Retina (tissue), 1 donor: ENCODE data around the gene ATXN7L1.
A peak's percentile ranks its signal among the peaks of the same experiment; 100 is the strongest.
"Not testable (repeated sequence)": the region's sequence is repeated elsewhere in the genome, so short reads cannot be mapped to it uniquely, and the experiment has no call there.

Experiments
- DNase-seq: peaks from one replicate; pipeline ENCODE4 v3.0.0-alpha.2; 2016

ATXN7L1 gene

DNA sequence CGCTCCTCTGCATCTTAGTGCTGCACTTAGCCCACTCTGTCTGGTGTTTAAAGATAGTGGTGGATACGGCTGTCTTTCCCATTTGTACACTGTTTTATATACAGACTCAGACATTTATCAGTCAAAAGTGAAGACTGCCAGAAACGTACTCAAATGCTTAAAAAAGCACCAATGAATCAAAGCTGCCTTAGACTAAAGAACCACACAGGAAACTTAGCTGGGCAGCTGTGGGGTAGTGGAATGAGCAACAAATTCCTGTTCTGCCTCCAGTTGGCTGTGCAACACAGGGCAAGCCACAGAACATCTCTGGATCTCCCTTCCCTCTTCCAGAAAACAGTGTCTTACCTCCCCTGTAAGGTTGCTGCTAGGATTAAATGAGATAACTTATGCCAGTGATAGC is 76.0 kb downstream of the ATXN7L1 start:
- no peak for DNase-seq

DNA sequence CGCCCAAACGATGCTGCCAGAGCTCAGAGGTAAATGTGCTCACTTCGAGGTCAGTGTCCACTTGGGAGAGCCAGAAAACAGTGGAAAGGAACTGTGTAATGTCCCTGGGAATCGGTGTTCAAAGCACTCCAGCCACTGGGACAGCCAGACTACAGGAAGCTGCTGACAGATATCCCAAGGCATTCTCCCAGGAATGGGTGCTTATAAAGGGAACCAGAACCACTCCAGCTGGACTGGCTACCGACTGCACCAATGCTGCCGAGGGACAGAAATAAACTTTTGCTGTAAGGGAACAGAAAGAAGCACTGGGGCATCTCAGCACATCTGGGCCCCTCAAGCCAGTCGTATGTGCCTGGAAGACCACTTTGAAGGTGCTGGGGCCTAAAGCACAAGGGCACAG is 76.7 kb downstream of the ATXN7L1 start:
- DNase-seq = no peak

DNA sequence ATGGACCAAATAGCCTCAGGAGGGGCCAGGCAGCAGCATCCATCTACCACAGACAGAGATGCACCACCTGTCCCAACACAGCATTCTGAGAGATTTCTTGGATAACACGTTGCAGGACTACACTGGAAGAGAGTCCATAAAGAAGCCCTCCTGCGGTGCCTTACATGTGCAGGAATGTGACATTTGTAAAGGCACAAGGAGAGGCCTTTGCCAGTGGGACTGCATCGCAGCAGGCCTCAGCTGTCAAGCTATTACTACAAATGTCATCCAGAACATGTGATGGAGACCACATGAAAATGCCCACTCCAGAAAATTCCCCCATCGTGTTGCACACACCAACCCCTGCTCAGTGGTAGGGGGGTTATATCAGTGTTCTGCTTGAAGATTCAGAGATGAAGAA is 77.4 kb downstream of the ATXN7L1 start:
- no peak for DNase-seq

DNA sequence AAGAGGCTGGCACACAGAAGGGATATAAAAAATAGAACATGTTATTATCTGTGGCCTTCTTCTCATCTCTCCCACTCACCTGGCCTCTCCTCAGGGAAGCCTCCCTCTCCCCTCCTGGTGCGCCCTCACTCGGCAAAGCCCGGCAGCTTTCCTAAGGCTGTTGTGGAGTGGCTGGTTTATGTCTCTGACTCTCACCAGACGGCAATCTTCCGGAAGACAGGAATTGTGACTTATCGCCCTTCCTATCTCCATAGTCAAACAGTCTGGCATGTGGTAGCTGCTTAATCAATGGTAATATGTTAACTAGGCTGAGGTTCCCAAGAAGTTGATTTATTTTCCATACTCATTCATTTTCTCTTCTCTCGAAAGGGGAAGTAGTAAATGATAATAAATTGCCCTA is 78.7 kb downstream of the ATXN7L1 start:
- no peak for DNase-seq

DNA sequence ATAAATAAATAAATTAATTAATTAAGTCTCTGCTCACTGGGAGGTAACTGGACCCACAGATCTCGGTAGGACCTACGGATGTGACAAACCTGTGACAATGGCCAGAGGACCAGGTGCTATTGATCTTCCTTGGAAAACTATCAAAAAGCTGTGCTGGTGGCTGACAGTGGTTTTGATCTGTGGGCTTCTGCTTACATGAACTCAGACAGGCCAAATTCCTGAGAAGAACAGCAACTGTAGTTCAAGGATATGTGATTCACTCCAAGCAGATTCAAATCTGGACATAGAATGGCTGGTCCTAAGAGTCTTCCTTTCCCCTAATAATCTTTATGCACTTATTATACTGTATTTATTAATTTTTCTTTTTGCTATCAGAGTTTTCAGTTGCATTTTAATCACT is 80.0 kb downstream of the ATXN7L1 start:
- DNase-seq = no peak

DNA sequence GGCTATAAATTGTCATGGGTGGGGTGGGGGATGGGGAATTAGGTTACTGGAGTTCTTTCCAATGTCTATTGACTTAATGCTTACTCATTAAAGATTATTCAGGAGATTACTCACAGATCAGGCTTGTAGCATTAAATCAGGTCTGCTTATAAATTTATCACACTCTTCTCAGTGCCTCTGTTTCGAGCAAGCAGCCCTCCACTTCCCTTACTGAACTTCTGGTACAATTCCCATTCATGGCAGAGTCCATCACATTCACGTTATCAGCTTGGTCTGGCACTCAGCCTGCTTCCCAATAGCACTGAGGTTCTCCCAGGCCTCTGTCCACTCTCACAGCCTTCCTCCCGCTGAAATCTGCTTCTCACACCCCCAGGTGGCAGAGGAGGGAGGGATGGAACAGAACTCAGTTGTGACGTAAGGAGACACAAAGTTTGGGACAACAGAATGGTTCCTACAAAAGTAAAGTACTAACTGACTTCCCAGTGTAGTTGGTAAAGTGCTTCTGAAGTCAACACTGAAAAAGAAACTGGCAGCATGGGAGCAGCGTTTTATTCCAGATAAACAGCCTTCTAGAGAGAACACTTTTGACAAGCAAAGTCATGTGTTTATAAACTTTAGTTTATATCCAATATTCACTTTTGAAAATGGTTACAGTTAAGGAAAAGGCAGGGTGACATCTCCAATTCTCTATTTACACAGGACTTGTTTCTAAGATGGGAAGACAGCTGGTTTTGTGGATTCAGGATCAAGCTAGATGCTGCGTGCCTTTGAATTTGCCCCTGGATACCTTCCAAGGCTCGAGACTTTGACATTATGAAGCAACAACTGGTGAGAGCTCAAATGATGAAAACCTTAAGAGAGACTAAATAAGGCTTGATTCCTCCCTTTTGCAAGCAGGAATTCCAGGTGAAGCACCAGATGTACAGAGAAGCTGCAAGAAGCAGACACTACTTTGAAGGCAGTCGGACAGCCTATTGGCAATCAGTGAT is 81.4 kb downstream of the ATXN7L1 start:
- DNase-seq = no peak

DNA sequence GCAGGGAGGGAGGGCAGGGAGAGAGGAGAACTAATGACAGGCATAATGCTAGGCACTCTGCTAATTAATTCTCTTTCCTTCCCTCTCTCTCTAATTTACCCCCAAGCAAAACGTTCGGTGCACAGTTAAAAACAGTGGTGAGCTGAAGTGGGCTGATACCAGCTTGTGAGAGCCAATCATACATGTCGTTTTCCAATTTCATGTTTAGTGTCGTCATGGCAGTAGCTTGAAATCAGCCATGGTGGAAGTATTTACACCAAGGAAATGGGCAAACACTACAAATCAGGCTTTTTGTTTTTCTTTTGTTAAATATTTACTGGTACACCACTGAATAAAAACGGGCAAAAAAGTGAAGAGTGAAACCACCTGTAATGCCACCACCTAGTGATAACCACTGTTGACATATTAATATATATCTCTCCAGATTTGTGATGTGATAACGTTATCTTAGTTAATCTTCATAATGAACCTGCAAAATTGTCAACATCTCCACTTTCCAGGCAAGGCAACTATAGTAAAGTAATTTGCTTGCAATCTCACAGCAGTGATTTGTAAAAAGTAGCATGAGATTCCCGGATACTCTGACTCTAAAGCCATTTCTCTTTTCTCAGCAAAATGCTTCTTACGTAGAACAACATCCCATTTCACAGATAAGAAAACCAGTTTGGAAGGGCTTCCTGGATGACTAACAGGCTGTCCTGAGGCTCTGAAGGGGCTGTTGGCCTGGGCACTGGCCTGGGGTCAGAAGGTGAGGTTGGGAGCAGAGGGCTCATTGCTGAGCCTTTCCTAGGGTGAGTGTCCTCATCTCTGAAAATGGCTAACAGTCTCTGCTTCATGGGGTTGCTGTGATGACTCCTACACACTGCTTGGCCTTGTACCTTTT is 83.7 kb downstream of the ATXN7L1 start:
- DNase-seq = no peak

DNA sequence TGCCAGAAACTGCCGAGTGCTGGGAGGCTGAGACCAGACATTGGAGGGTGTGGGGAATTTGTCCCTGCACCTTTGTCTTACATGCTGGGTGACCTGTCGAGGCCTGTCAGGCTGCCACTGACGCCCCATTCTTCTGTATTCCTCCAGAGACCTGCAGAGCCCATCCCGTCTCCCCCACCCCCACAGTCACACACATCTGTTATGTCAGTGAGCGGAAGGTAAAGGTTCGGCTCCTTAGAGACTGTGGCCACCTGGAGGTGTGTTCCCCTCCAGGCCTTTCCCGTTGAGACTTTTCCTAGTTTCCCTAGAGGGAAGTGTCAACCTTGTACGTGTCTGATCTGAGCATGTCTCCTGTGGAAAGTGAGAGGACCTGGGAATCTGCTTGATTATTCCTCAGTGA is 84.5 kb downstream of the ATXN7L1 start:
- DNase-seq = no peak

DNA sequence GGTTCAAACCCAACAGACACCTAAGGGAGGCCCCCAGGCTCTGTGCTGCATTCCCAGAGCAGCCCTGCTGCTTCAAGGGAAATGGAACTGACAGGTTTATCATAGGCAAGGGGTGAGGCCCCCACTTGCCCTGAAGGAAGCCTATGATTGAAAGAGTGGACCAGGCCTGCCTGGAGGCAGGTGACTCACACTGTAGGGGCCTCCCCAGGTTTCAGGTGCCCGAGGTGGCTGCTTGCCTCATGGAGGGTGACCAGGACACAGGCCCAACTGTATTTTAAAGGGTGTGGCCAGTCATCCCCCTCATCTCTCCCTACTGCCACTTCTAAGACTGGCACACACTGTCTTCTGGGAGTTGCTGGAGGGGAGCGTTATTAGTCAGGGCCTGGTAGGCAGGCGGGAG is 85.4 kb downstream of the ATXN7L1 start:
- DNase-seq = no peak

DNA sequence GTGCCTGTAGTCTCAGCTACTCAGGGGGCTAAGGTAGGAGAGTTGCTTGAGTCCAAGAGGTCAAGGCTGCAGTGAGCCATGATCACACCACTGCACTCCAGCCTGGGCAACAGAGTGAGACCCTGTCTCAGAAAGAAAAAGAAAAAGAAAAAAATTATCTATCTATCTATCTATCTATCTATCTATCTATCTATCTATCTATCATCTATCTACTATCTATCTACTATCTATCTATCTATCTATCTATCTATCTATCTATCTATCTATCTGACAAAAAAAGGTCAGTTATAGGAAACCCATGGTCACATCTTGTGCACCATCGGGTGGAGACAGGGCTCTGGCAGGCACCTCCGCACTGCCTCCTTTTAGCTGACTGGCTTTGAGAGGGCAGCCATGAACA is 85.9 kb downstream of the ATXN7L1 start:
- not testable (repeated sequence) for DNase-seq

DNA sequence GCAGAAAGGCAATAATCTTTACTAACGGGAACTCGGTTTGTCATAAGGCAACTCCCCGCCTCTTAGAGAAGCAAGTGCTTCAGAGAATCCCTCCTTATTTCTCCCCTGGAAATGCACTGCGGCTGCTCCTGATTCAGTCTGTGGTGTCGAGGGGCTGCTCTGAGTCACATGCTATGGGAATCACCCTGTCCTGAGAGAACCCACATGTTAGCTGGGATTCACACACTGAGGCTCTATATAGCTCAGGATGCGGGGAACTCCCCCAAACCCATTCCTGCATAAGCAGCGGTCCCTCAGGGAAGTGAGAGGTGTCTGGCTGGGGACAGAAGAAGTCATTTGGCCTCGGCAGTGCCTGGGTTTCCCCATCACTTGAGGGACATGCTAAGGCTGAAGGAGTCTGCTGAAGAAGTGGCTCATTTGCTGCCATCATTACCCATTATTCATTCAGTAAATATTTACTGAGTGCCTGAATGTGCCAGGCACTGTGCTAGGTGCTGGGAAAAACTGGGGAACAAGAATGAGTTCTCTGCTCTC is 87.5 kb downstream of the ATXN7L1 start:
- no peak for DNase-seq

DNA sequence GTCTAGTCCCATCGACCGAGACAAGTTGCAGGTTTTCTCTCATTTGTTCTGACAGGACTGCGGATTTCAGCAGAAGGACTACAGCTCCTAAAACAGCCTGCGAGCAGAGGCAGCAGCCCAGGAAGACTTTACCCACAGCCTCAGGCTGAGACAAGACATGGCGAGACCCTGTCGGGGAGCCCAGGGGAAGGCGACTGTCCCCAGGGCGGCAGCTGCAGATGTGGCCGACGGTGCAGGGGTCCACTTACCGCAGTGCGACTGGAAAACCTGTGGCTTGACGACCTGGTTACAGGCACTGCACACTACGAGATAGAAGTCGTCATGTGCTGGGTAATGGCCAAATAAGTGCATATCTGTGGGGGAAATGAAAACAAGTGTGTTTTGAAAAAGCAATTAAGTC is 88.0 kb downstream of the ATXN7L1 start:
- DNase-seq = no peak

DNA sequence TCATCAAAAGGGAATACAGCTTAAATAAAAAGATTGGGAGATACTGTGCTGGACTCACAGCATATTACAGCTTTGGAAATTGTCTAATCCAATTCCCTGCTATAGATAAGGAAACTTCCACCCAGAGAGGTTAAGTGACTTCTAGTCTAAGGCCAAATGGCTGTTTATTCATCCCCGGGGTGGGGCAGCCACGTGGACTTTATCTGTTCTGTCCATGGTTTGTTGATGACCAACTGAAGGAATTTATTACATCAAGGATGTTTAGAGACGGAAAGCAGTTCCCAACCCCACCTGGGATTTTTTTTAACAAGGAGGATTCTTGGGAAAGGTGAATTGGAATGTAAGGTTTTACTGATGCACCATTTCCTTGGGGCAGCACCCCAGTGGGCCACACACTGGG is 88.6 kb downstream of the ATXN7L1 start:
- no peak for DNase-seq

DNA sequence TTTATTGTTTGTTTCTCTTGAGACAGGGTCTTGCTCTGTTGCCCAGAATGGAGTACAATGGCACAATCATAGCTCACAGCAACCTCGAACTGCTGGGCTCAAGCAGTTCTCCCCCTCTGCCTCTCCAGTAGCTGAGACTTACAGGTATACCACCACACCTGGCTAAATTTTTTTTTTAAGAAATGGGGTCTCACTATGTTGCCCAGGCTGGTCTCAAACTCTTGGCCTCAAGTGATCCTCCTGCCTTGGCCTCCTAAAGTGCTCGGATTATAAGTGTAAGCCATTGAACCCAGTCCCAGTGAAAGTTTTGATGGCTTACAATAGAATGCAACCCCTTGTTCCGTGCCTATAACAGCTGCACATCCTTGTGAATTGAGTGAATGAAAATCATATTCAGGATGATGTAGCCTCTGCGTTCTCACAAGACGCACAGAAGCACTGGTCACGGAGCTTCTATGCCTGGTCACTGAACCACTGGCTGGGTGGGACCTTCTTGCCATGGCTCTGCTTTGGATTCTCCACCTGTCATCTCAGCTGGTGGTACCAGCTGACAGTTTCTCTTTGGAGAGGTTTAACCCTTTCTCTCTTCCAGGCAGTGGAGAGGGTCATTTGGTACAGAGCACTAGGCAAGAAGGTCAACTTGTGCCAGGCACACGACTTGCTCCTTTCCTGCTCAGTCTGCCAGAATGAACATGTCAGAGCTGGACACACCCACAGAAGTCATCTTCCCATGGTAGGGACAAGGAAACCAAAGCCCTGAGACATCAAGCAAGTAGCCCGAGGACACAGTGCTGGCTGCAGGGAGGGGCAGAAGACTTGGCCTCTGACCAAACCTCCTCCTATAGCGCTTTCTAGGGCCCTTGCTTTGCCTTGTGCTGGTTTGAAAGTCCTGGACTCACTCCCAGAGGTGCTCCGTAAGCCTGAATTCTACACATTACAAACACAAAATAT is 89.6 kb downstream of the ATXN7L1 start:
- DNase-seq = no peak

DNA sequence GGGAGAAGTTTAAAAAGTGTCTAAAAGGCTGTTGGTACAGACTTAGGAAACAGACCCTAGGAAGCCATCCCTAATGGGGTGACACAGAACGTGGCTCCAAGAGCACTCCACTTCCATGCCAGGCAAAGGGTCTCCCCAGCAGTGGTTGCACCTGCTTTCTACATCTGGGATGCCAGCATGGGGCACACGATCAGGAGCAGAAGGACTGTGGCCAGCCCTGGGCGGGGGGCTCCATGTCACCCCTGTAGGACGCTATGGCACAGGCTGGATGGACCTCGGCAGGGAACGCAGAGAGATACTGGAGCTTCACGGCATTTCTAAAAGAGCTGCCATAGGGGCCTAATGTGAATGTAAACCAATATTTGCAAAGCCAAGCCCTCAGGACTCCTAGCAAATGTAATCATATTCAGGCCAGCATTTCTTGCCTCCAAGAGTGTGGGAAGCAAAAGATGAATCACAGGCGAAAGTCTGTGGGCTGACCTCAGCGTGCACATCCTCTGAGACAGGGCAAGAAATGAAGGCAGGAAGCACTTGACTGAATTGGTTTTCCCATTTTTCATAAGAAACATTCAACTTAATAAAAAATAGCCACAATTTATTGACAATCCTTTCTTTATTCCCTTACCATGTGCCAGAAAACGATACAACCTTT is 93.9 kb downstream of the ATXN7L1 start:
- no peak for DNase-seq

DNA sequence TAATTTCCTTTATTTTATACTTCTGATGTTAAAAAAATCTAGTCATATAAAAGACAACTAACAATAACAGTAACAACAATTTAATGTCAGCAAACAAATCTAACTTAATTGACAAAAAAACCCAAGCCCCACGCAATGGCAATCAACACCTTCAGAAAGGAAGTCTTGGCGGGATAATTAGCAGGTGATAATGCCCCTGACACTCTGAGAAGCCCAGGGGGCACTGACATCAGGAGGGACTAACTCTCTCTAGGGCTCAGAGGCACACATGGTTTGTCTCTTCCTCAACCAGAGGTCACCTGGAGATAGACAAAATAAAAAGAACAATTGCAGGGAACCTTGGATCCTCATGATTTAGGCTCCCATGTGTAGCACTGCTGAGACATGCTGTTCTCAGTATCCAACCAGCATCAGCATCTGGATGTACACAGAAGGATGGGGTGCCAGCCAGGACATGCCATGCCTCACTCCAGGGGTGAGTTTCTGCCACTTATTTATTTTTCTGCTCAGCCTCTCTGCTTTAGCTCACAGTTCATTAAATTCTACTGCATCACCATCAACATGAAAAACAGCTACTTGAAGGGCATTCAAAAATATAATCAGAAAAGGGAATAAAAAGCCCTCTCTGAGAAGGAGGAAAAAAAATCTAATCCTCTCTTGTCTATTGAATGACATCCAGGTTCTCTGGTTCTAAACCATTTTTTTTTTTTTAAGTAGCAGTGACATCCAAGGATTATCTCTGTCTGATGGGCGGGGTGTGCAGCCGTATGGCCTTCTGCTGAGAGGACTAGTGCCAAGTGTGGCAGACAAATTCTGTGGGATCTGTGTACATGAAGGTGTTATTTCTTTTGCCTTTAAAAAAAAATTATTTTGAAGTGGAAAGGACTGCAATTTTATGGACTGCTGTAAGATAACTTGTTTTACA is 96.3 kb downstream of the ATXN7L1 start:
- DNase-seq = peak; percentile 8

DNA sequence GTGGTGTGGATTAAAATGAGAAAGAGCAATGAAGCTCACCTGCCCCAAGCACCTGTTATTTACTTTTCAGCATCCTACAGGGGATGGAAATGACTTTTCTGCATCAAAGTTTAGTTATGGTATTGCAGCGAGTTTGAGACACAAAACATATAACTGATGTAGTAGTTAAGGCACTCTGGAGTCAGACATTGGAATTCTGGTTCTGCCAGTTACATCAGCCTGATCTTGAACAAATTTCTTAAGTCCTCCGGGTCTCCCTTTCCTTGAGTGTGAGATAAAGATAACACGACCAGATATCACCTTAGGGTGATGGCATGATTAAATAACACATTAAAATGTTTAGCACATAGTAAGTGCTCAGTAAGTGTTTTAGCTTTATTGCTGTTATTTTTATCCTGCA is 97.4 kb downstream of the ATXN7L1 start:
- DNase-seq = no peak

DNA sequence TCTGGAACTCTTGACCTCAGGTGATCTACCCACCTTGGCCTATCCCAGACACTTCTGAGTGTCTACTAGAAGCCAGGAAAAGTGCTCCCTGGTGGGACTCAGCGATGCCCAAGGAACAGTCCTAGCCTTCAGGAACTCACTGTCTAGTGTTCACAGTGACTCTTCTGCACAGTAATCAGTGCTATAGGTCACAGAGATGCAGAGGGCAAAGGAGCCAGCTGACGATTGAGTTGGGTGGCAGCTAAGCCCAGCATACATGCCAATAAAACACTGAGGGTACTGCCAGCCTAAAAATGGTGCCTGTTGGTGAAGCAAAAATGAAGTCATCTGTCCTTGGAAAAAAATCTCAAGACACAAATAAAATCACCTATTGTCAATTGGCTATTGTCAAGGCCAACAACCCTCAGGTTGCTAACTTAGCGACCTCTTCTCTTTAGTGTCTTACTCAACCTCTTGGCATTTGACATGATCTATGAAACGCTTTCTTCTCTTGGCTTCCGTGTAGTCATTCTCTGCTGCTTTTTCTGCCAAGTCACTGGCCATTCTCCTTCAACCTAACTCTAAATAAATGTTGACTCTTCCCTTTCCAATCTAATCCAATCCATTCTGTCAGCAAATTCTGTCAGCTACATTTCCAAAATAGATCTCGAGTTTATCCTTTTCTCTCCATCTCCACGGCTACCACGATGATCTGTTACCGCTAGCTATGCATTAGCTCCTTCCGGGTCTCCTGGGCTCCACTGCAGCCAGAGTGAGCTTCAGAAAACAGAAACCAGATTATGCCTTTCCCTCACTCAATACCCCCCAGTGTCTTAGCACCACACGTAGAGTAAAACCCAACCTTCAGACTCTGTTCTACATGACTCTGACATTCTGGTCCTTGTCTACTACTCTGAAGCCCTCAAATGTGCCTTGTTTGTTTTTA is 99.2 kb downstream of the ATXN7L1 start:
- DNase-seq = no peak

DNA sequence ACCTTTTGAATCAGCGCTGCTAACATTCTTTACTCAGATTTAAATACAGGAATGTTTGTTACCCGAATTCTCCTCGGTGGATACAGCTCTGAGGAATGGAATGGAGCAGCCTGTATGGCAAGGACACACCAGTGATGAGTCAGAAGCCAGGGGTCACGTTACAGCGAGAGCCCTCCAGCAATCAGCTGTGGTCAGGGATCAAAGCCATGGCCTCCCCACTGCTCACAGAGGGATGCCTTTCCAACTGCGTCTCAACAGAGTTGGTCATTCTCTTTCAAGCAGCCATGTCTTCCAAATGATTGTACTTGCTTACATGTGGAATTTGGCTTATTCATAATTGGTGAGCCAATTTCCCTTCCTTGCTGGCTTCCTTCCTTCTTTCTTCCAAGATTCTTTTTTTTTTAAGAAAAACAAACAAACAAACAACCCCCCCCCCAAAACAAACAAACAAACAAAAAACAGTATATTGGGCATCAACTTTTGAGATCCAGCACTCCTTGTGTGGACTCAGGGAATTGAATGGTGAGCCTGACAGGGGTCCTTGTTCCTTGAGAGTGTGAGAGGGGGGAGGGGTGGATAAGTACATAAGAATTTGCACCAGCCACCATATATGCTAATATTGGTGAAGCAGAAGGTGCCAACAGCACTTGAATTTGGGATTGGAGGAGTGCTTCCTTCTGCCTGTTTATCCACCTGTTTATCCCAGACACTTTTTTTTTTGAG is 100.2 kb downstream of the ATXN7L1 start:
- DNase-seq = no peak
